Testis (tissue), 3 donors: ENCODE measurements around the gene DAND5. TPM values are rescaled to one million over a fixed set of nuclear protein-coding genes. Genes with fewer than 3 reads are reported as not detected.

ENCODE experiments used
- DNase-seq: peaks from one replicate; pipeline ENCODE4 v3.0.0-alpha.2; 2019
- H3K27ac ChIP-seq, 2 donors: fragments of 200-600 bp; sonication (generic); one replicate each; pipeline ENCODE4 v1.5.1; 2019
- H3K27me3 ChIP-seq: fragments of 200-600 bp; sonication (generic); one replicate; pipeline ENCODE4 v1.5.1; 2019
- H3K36me3 ChIP-seq: fragments of 200-600 bp; sonication (generic); one replicate; pipeline ENCODE4 v1.5.1; 2017; ENCODE audit warnings: low read depth; ENCODE audit errors: missing control alignments
- H3K4me1 ChIP-seq: fragments of 200-600 bp; sonication (generic); one replicate; pipeline ENCODE4 v1.5.1; 2019
- H3K4me3 ChIP-seq, 2 donors: fragments of 200-600 bp; sonication (generic); one replicate each; pipeline ENCODE4 v1.5.1; 2017 to 2019
- H3K9me3 ChIP-seq: fragments of 200-600 bp; sonication (generic); one replicate; pipeline ENCODE4 v1.5.1; 2017
- CTCF ChIP-seq, 3 experiments: fragments of 450-650 bp in 2 of 3; fragments of 200-600 bp in 1 of 3; sonication (generic) in 1 of 3; IDR thresholded peaks; one replicate each; pipeline ENCODE4 v1.5.1; 2016 to 2019; ENCODE audit warnings: antibody characterized with exemption in 3 of 3, mild to moderate bottlenecking in 2 of 3, moderate library complexity in 1 of 3
- POLR2A ChIP-seq: fragments of 450-650 bp; IDR thresholded peaks from one replicate; pipeline ENCODE4 v1.6.1; 2017; ENCODE audit warnings: antibody characterized with exemption, mild to moderate bottlenecking, moderate library complexity
- WGBS, 2 donors: methylation state at CpG; one replicate each; pipeline ENCODE4 v1.1.5; 2018; 5-methylcytosine and 5-hydroxymethylcytosine counted together
- intact Hi-C: fragments of 100-400 bp; cut with DNase I; formaldehyde crosslinking; loops from one replicate; pipeline ENCODE4 v1.15.1; 2023; ENCODE audit warnings: low total_unique reads
- polyA plus RNA-seq: library from polyadenylated mRNA; stranded (reverse); fragments of 350-450 nt; fragmentation: Illumina TruSeq; extraction: RNeasy Lipid Tissue Mini Kit (QIAGEN cat#74804); gene quantifications from one replicate; pipeline ENCODE4 v1.2.3, GENCODE V29; 2014; ENCODE audit warnings: low read depth, low replicate concordance; ENCODE audit not compliant: insufficient read depth
- total RNA-seq, 2 donors: library from RNA; depleted of rRNA; stranded (reverse); fragments of >200 nt; gene quantifications; one replicate each; pipeline ENCODE4 v1.2.3, GENCODE V29; 2016

The DAND5 gene
- total and polyA plus RNA-seq, 3 donors from 2014 or later, result 0.16 to 2.8 (median 1.4) TPM

- H3K27me3 ChIP-seq, result no peaks in the 10 kb centered on the region
- intact Hi-C loops, result no loop called here
- no peaks in the 10 kb centered on the region for H3K9me3 ChIP-seq
- peaks cover 56% of the 10 kb centered on the region for H3K4me1 ChIP-seq
- WGBS, 2 donors, result 11 to 20% methylated on average over 20 of the region's 20 CpGs
- H3K36me3 ChIP-seq, result no peaks in the 10 kb centered on the region
- no peak for DNase-seq
- H3K27ac ChIP-seq, result peak overlapping the region; percentile 88 to 94
- TF ChIP-seq POLR2A (no peak), CTCF (IDR thresholded peaks at IDR 0.05) (no peak)
- peak overlapping the region; percentile 55 to 56 for H3K4me3 ChIP-seq
Measured at GRCh38 chr19:13013649-13014048, 44.3 kb downstream of the DAND5 start.

- Histone ChIP-seq H3K27me3 (no peaks in the 10 kb centered on the region), H3K36me3 (no peaks in the 10 kb centered on the region), H3K4me1 (peaks cover 58% of the 10 kb centered on the region), H3K4me3 (peak overlapping the region; percentile 55 to 56), H3K27ac (peak overlapping the region; percentile 88 to 94), H3K9me3 (no peaks in the 10 kb centered on the region)
- DNase-seq, result no peak
- 9 to 15% methylated on average over 35 of the region's 35 CpGs for WGBS, 2 donors
- TF ChIP-seq POLR2A (no peak), CTCF (IDR thresholded peaks at IDR 0.05) (no peak)
- intact Hi-C loops, result no loop called here
Measured at GRCh38 chr19:13014101-13014920, 44.9 kb downstream of the DAND5 start.

DNA sequence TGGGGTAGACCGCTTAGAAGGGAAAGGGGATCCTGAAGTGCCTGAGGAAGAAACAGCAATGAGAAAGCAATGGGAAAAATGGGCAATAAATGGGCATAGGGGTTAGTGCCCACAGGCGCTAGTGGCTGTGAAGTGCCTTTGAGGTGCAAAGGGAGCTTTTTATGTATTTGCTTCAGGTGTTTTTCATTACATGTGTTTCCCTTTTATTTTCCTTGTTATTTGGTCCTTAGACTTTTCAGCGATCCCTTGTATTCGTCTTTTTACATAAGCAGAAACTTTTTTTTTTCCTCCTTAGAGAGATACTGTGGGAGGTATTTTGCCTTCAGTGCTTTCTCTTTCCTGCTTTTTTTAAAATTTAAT is 45.5 kb downstream of the DAND5 start:
- Histone ChIP-seq H3K4me1 (peaks cover 58% of the 10 kb centered on the region), H3K36me3 (no peaks in the 10 kb centered on the region), H3K27me3 (no peaks in the 10 kb centered on the region), H3K27ac (peak overlapping the region; percentile 88 to 94), H3K9me3 (no peaks in the 10 kb centered on the region), H3K4me3 (no peak overlapping the region)
- intact Hi-C loops, result no loop called here
- 53 to 58% methylated on average over 4 of the region's 4 CpGs for WGBS, 2 donors
- DNase-seq, result no peak
- TF ChIP-seq CTCF (IDR thresholded peaks at IDR 0.05) (no peak), POLR2A (no peak)

DNA sequence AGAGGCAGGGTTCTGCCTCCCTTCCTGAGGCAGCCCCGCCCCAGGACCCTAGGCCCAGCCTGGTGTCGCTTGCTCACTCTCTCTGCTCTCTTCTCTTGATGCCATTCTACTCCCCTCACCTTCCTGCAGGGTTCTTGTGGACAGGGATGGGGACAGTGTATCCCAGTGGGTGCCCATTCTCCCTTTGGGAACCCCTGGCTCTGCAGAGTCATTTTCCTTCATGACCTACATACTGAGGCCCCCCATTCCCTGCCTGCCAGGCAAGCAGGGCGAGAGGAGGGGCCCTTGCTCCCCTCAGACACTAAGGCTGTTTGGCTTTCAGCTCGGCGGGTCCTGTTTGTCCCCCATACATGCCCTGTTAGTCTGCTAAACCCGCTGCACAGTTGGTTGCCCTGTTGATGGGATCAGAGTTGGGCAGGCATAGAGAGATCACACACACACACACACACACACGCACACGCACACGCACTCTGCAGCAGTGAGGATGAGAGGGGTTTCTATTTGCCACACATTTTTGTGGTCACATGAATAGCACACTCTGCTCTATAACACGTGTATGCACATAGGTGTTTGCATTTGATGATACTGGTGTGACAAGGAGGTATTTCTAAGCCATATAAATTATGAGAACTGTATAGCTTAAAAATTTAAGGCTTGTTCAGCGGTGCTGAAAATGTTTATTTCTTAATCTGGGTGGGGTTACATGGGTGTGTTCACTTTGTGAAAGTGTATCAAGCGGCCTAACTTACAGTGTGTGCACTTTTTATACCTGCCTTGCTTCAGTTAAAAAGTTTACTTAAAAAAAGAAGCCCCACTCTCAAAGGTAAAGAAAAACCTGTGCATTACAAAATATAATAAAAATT is 46.2 kb downstream of the DAND5 start:
- Histone ChIP-seq H3K9me3 (no peaks in the 10 kb centered on the region), H3K27me3 (no peaks in the 10 kb centered on the region), H3K27ac (peak overlapping the region; percentile 88 to 94), H3K36me3 (no peaks in the 10 kb centered on the region), H3K4me1 (peaks cover 58% of the 10 kb centered on the region), H3K4me3 (no peak overlapping the region)
- WGBS, 2 donors, result 52 to 54% methylated on average over 11 to 12 of the region's 12 CpGs
- TF ChIP-seq POLR2A (no peak), CTCF (IDR thresholded peaks at IDR 0.05) (no peak)
- intact Hi-C loops, result no loop called here
- DNase-seq, result no peak
